Cardiac muscle cell (in vitro differentiated cells and primary cell): ENCODE data around the gene TWIST2. TPM values are rescaled to one million over a fixed set of nuclear protein-coding genes. Genes with fewer than 3 reads are reported as not detected.
A peak's percentile ranks its signal among the peaks of the same experiment; 100 is the strongest.

Experiments used
- DNase-seq, 2 donors: peaks; one replicate each; pipeline versions ENCODE4 v3.0.0 to v3.0.0-alpha.2; 2010 to 2017; ENCODE audit warnings: low read depth in 1 of 2, low spot score in 1 of 2
- H3K27ac ChIP-seq: fragments of 200-600 bp; sonication (generic); 2 replicates; pipeline ENCODE4 v1.5.1; 2016
- H3K27me3 ChIP-seq: fragments of 200-600 bp; sonication (generic); 2 replicates; pipeline ENCODE4 v1.6.0; 2016; ENCODE audit warnings: control low read depth
- H3K36me3 ChIP-seq: fragments of 200-600 bp; sonication (generic); 2 replicates; pipeline ENCODE4 v1.5.1; 2016; ENCODE audit warnings: control low read depth
- H3K4me1 ChIP-seq: fragments of 200-600 bp; sonication (generic); 2 replicates; pipeline ENCODE4 v1.8.1; 2017; ENCODE audit warnings: low read depth, mild to moderate bottlenecking, mixed run types
- H3K4me3 ChIP-seq: fragments of 200-600 bp; sonication (generic); 2 replicates; pipeline ENCODE4 v1.5.1; 2016; ENCODE audit warnings: mild to moderate bottlenecking
- H3K9me3 ChIP-seq: fragments of 200-600 bp; sonication (generic); 2 replicates; pipeline ENCODE4 v1.5.1; 2017; ENCODE audit warnings: low read depth, mild to moderate bottlenecking, control low read depth
- CTCF ChIP-seq: IDR thresholded peaks from 2 replicates; pipeline ENCODE4 v1.5.1; 2012; ENCODE audit warnings: low read depth, mild to moderate bottlenecking, low read length
- polyA plus RNA-seq: library from polyadenylated mRNA; unstranded; fragments of >200 nt; fragmentation: Nextera tagmentation; extraction: Ambion mirVana; gene quantifications from 2 replicates; pipeline ENCODE4 v1.2.1, GENCODE V29; 2016
- total RNA-seq: library from RNA; depleted of rRNA; stranded (reverse); fragments of >200 nt; gene quantifications from 2 replicates; pipeline ENCODE4 v1.2.3, GENCODE V29; 2016

TWIST2 gene
- total and polyA plus RNA-seq, 2 experiments from 2014 or later, result not detected

DNA sequence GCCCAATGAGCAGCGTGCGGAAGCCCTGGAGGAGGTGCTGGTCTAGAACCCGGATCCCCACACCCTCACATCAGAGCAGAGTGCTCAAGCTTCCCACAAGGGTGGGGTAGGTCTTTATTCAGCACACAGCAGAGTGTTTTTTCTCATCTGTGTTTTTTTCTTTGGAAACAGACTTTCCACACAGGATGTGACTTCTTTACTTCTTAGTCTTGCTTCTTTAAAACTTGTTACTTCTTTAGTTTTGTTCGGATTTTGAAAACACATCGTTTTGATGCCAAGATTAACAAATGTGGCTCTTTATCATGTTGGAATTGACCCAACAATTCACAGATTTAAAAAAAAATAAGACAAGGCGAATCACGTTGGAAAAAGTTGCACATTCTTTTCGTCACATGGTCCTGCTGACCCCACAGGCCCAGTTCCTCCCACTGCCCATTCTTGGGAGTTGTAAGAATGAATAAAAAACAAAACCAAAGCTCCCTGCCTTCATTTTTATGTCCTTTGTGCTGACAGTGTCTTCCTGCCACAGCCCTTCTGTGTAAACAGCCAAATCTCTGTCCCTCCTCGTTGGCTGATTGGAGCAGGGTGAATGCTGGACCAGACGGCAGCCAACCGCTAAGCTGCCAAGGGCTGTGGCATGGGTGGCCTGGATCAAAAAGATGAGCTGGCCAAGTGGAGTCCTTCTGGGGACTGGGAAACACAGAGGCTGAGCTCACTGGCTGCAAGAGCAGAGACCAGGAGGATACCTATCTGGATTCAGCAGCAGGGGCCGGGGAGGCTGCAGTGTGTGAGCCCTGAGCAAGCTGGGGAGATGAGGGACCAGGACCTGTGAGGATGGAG, 81.6 kb downstream of the TWIST2 start:
- no peaks in the 10 kb centered on the region for H3K9me3 ChIP-seq
- no peak for TF ChIP-seq CTCF
- H3K27me3 ChIP-seq, result no peaks in the 10 kb centered on the region
- H3K4me1 ChIP-seq, result no peaks in the 10 kb centered on the region
- H3K27ac ChIP-seq, result no peak overlapping the region
- DNase-seq, result peak in 1 of 2 donors; percentile 95
- no peaks in the 10 kb centered on the region for H3K36me3 ChIP-seq
- H3K4me3 ChIP-seq, result no peak overlapping the region

GRCh38 chr2:238930216-238930615, 82.3 kb downstream of the TWIST2 start:
- H3K36me3 ChIP-seq, result no peaks in the 10 kb centered on the region
- no peak overlapping the region for H3K27ac ChIP-seq
- H3K4me3 ChIP-seq, result no peak overlapping the region
- DNase-seq, result no peak
- no peaks in the 10 kb centered on the region for H3K27me3 ChIP-seq
- no peak for TF ChIP-seq CTCF
- no peaks in the 10 kb centered on the region for H3K4me1 ChIP-seq
- no peaks in the 10 kb centered on the region for H3K9me3 ChIP-seq

DNA sequence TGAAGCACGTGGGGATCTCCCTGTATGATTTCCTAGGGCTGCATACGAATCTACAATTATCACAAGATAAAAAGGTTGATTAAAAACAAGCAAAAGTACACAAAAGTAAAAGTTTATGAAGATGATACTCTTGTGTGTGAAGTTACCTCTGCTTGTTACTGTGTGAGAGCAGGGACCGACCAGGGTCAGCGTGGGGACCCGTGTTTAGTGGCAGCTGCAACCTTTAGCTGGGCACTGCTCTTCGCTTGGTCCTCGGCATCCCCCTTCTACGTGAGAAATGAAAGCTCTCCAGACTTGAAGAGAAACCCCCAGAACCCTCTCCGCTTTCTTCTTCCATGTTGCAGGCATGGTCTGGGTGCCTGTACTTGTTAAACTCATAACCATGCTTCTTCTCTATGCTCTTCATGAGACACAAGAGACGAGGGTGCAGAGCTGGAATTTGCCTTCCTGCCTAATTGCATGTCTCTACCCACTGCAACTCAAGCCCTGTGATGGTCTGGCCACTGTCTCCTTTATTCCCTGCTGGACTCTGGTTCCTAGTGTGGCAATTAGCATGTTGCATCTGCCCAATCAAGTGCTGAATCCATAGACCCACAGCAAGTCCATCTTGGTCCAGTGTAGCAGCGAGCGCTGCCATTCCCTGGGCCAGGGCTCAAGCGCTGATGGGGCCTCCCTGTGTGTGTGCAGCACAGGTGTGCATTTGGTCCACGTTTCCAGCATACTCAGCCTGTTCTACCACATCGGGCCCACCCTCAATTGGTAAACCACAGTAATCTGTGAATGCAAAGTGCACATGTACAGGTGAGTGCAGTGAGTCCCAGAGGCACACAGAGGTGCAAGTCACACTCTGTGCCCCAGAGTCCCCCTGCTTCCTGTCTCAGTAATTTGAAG, 88.5 kb downstream of the TWIST2 start:
- Histone ChIP-seq H3K4me3 (no peak overlapping the region), H3K36me3 (no peaks in the 10 kb centered on the region), H3K4me1 (no peaks in the 10 kb centered on the region), H3K27me3 (no peaks in the 10 kb centered on the region), H3K9me3 (no peaks in the 10 kb centered on the region), H3K27ac (no peak overlapping the region)
- DNase-seq, result no peak
- no peak for TF ChIP-seq CTCF

DNA sequence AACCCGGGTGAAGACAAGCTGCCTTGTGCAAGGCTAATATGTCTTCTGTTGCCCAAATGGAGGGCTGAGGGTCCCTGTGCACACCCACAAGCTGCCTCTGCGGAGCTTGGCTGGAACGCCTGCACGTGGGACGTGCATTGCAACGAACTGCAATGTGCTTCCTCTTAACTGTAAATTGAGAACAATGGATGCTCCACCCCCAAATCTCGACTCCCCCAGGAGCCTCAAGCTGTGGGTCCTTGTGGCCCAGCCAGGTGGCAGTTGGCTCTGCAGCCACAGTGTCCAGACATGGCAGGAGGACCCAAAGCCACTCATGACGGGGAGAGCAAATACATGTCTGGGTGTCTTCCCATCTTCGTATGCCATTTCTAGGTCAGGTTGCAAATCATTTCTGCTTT, 90.1 kb downstream of the TWIST2 start:
- no peak overlapping the region for H3K4me3 ChIP-seq
- H3K4me1 ChIP-seq, result no peaks in the 10 kb centered on the region
- no peaks in the 10 kb centered on the region for H3K9me3 ChIP-seq
- H3K36me3 ChIP-seq, result no peaks in the 10 kb centered on the region
- peak in 1 of 2 donors; percentile 32 for DNase-seq
- no peaks in the 10 kb centered on the region for H3K27me3 ChIP-seq
- no peak overlapping the region for H3K27ac ChIP-seq
- TF ChIP-seq CTCF, result no peak

GRCh38 chr2:238938401-238939055, 90.6 kb downstream of the TWIST2 start:
- DNase-seq, result peak in 1 of 2 donors; percentile 93
- H3K27me3 ChIP-seq, result no peaks in the 10 kb centered on the region
- no peaks in the 10 kb centered on the region for H3K9me3 ChIP-seq
- H3K36me3 ChIP-seq, result no peaks in the 10 kb centered on the region
- no peak for TF ChIP-seq CTCF
- no peak overlapping the region for H3K4me3 ChIP-seq
- H3K4me1 ChIP-seq, result no peaks in the 10 kb centered on the region
- no peak overlapping the region for H3K27ac ChIP-seq
